GM19324 (cell line): ENCODE data around the gene CDKAL1.

Source experiments
- ATAC-seq: cut with Tn5 transposase; IDR thresholded peaks from one replicate; pipeline ENCODE4 v1.9.1; 2021; ENCODE audit warnings: mild to moderate bottlenecking, moderate library complexity; ENCODE audit not compliant: unreplicated experiment, low FRiP score

Gene CDKAL1

GRCh38 chr6:20932284-20932683 is 398.0 kb downstream of the CDKAL1 start:
- ATAC-seq: no peak

DNA sequence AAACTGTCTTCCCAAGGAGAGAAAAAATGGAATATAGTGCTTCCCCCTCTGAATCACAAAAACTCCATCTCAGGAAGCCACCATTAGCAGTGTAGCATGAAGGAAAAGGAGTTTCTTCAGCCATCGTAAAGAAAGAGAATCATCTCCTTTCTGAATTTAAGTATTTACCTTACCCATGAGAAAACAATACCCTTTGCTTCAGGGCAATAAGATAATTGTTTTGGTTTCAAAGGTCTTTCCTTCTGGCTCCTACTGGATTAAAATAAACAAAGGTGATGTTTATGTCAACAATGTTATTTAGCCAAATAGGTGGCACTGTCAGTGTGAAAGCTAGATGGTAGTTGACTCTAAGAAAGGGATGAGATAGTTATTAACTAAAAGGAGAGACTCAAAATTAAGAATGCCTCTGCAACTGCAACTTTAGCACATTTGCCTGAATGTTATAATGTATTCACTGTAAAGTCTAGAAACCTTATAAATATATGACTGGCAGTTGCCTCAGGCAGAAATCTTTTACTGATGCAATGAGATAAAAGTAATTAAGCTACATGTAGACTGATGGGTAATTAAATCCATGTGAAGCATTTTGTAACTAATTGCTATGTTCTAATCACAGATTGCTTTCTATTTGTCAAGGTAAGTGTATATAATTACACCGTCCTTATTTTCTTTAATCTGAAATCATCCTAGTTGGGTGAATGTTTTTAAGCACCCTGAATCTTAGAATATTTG is 399.0 kb downstream of the CDKAL1 start:
- no peak for ATAC-seq

DNA sequence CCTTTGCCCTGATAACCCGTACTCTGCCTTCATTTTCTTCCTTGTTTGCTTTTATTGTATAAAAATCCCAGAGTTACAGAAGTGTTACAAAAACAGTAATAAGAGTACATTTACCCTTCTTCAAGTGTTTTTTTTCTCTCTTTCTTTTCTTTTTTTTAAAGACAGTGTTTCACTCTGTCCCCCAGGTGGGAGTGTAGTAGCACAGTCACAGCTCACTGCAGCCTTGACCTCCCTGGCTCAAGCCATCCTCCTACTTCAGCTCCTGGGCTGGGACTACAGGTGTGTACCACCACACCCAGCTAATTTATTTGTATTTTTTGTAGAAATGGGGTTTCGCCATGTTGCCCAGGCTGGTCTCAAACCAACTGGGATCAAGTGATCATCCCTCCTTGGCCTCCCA is 402.7 kb downstream of the CDKAL1 start:
- ATAC-seq: no peak

GRCh38 chr6:20939161-20939775 is 405.0 kb downstream of the CDKAL1 start:
- ATAC-seq: no peak

DNA sequence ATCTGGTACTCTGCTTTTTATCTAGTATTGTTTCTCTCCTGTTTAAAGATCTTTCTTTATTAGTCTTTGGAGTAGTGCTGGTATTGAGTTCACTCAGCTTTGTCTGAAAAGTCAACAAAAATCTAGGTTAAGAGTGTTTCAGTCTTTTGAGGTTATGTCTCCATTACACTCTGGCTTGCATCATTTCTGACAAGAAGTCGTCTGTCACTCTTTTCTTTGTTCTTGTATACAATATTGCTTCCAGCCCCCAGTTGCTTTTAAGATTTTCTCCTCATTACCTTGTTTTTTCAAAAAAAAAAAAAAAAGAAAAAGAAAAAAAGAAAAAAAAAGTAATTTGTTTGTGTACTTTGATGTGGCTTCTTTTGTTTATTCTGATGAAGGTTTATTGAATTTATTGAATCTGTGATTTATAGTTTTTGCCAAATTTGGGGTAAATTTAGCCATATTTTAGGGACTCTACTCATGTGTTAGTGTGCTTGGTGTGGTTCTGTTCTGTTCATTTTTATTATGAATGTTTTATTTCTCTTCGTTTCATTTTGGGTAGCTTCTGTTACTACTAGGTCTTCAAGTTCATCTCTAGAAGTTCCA is 408.9 kb downstream of the CDKAL1 start:
- no peak for ATAC-seq

- ATAC-seq: no peak
Observed at GRCh38 chr6:20943922-20944321, 409.7 kb downstream of the CDKAL1 start.

GRCh38 chr6:20946022-20946421 is 411.8 kb downstream of the CDKAL1 start:
- no peak for ATAC-seq

- no peak for ATAC-seq
Observed at GRCh38 chr6:20946890-20947289, 412.6 kb downstream of the CDKAL1 start.

- no peak for ATAC-seq
Observed at GRCh38 chr6:20947977-20948376, 413.7 kb downstream of the CDKAL1 start.

DNA sequence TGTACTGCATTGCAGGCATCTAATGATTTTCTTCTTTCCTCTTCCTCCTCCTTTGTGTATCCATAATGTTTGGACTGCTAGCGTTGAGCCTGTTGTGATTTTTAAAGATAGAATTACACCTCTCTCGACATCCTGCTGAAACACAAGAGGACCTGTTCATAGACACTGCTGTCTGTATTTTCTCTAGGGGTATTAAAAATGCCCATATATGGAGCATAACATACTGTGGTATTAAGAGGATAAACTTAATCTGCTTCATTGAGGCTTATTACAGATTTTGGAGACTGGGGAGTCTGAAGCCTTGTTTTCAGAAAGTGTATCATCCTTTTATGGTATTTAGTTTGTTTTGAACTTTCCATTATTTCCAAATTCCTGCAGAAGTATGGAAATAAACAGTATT is 414.3 kb downstream of the CDKAL1 start:
- ATAC-seq: no peak

- no peak for ATAC-seq
Observed at GRCh38 chr6:20949138-20949537, 414.9 kb downstream of the CDKAL1 start.

GRCh38 chr6:20952699-20953474 is 418.6 kb downstream of the CDKAL1 start:
- ATAC-seq: no peak

DNA sequence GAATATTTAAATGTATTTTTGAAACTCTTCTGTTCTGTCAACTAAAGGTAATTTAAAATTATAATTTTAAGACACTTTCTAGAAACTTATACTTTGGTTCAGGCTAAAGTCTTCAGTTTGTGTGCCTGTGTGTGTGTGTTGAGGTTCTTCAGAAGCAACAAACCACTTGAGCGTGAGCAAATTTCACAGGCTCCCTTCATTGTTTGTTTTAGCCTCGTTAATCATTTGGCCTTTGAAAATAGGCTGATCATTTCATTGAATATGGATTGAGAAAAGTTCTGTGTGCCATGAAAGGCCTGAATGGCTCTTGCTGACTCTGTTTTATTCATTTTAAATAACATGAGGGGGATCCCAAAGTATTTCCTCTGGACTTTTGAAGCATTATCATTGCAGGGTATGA is 420.1 kb downstream of the CDKAL1 start:
- ATAC-seq: no peak

DNA sequence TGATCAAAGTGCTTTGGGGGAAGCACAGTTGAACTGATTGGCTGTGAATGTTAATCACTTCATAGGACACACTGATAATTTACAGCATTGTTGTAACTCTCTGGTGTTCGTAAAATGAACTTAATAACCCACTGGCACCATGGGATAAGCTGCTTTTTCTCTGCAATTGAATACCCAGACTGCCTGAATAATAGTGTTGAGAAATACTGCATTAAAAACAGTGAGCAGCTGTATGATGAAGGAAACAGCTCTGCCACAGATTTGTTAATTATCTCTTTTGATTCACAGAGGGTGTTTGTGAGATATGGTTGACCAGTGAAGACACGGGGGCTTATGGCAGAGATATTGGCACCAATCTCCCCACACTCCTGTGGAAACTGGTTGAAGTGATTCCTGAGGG is 420.9 kb downstream of the CDKAL1 start:
- no peak for ATAC-seq

DNA sequence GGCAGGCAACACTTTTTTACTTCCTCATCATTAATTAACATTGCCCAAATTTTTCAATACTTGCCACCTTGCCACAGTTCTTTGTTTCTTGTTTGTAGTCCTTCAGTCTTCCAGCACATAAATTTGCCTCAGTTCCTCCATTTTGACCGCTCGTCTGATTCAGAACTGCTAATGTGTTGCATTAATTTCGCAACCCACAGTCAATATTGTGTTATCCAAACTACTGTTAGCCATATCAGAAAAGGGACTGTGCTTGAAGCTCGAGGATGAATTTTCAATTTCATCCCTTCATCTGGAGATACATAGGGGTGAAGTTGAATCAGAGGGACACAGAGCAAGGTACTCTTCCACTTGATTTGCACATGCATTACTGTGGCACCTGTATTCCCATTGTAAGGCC is 421.5 kb downstream of the CDKAL1 start:
- ATAC-seq: no peak

DNA sequence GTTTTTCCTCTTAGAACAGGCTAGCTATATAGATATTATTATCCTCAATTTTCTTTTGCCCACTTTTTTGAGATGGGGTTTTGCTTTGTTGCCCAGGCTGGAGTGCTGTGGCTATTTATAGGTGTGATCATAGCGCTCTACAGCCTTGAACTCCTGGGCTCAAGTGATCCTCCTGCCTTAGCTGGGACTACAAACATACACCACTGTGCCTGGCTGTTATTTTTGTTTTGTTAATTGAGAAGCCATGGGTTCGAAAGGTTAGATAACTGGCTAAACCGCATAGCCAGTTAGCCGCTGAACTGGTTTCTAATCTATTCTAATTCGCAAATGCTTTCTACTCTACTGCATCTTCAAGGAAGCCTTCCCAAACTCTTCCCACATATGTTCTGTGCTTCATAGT is 425.8 kb downstream of the CDKAL1 start:
- no peak for ATAC-seq

GRCh38 chr6:20965276-20965675 is 431.0 kb downstream of the CDKAL1 start:
- ATAC-seq: no peak

GRCh38 chr6:20965915-20966314 is 431.7 kb downstream of the CDKAL1 start:
- no peak for ATAC-seq

- no peak for ATAC-seq
Observed at GRCh38 chr6:20969551-20969950, 435.3 kb downstream of the CDKAL1 start.

DNA sequence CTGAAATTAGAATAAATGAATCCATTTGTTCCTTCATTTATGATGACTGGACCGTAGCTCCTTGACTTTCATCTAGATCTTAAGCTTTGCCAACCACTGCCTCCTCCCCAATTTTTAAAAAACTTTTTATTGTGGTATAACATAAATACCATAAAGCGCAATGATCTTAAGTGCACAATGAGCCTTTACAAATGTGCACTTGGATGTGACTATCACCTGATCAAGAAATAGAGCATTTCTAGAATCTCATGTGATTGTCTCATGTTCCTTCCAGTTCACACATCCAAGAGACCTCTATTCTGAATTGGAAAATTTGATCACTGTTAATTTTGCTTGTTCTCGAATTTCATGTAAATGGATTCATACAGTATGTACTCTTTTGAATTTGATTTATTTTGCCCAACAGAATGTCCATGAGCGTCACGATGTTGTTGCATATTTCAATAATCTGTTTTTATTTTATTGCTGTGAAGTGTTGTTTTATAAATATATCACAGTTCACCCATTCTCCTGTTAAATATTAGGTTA is 442.2 kb downstream of the CDKAL1 start:
- ATAC-seq: no peak

- no peak for ATAC-seq
Observed at GRCh38 chr6:20978151-20978614, 443.9 kb downstream of the CDKAL1 start.
